BLaER1 (cell line): ENCODE results near the gene ZNF541.
"Not testable (repeated sequence)": the region's sequence is repeated elsewhere in the genome, so short reads cannot be mapped to it uniquely, and the experiment has no call there.

Experiments used
- H3K27ac ChIP-seq: shearing (Covaris generic); formaldehyde crosslinking; 2 replicates; pipeline ENCODE4 v1.8.1; 2022
- H3K27me3 ChIP-seq: shearing (Covaris generic); formaldehyde crosslinking; 2 replicates; pipeline ENCODE4 v1.8.1; 2022
- H3K36me3 ChIP-seq: shearing (Covaris generic); formaldehyde crosslinking; 2 replicates; pipeline ENCODE4 v1.8.1; 2022
- H3K4me1 ChIP-seq: shearing (Covaris generic); formaldehyde crosslinking; 2 replicates; pipeline ENCODE4 v1.8.1; 2022
- H3K4me2 ChIP-seq: shearing (Covaris generic); formaldehyde crosslinking; 2 replicates; pipeline ENCODE4 v1.8.1; 2022
- H3K4me3 ChIP-seq: shearing (Covaris generic); formaldehyde crosslinking; 2 replicates; pipeline ENCODE4 v1.8.1; 2022
- H3K9ac ChIP-seq: shearing (Covaris generic); formaldehyde crosslinking; 2 replicates; pipeline ENCODE4 v1.8.1; 2022
- H3K9me3 ChIP-seq: shearing (Covaris generic); formaldehyde crosslinking; 2 replicates; pipeline ENCODE4 v1.8.1; 2022
- H4K20me1 ChIP-seq: shearing (Covaris generic); formaldehyde crosslinking; 2 replicates; pipeline ENCODE4 v1.8.1; 2022
- Cebpa-rat ChIP-seq: shearing (Covaris generic); IDR thresholded peaks from 2 replicates; pipeline ENCODE4 v1.8.1; 2022

The ZNF541 gene

GRCh38 chr19:47598407-47599349 lies 25.7 kb upstream of the ZNF541 start:
- H3K27me3 ChIP-seq, result 0 out of 2 replicates have a peak, but pooled peaks cover 9% of the 10 kb centered on the region
- no peak for TF ChIP-seq Cebpa-rat
- peaks cover 24% of the 10 kb centered on the region for H3K4me1 ChIP-seq
- H3K4me2 ChIP-seq, result no peak overlapping the region
- H3K27ac ChIP-seq, result no peak overlapping the region
- H3K9ac ChIP-seq, result no peak overlapping the region
- no peaks in the 10 kb centered on the region for H3K9me3 ChIP-seq
- H3K36me3 ChIP-seq, result no peaks in the 10 kb centered on the region
- H4K20me1 ChIP-seq, result no peaks in the 10 kb centered on the region
- no peak overlapping the region for H3K4me3 ChIP-seq

- peaks cover 19% of the 10 kb centered on the region for H3K4me1 ChIP-seq
- H3K36me3 ChIP-seq, result no peaks in the 10 kb centered on the region
- H3K4me3 ChIP-seq, result no peak overlapping the region
- H4K20me1 ChIP-seq, result no peaks in the 10 kb centered on the region
- 0 out of 2 replicates have a peak, but pooled peaks cover 9% of the 10 kb centered on the region for H3K27me3 ChIP-seq
- H3K9me3 ChIP-seq, result no peaks in the 10 kb centered on the region
- no peak for TF ChIP-seq Cebpa-rat
- no peak overlapping the region for H3K27ac ChIP-seq
- H3K4me2 ChIP-seq, result 0 out of 2 replicates have a peak overlapping the region, but pooled peaks have one; percentile 37
- no peak overlapping the region for H3K9ac ChIP-seq
Observed at GRCh38 chr19:47595944-47596343, 23.0 kb upstream of the ZNF541 start.

DNA sequence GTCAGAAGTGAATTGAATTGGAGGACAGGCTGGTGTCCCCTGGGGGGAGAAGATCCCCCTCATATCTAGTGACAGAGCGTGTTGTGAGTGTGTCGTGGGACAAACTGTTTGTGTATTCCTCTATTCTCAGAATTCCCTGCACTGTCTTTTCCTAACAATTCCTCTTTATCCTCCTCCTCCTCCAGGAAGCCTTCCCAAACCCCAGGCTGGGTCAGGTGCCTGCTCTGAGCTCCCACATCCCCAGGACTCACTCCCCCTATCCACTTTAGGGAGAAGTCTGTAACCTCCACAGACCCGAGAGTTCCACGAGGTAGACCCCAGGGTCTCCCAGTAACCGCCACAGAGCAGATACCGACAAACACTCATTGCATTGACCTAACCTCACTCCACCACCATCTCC lies 20.9 kb upstream of the ZNF541 start:
- Histone ChIP-seq H3K4me3 (no peak overlapping the region), H4K20me1 (no peaks in the 10 kb centered on the region), H3K27ac (no peak overlapping the region), H3K4me1 (peaks cover 9% of the 10 kb centered on the region), H3K4me2 (no peak overlapping the region), H3K9ac (no peak overlapping the region), H3K9me3 (peaks cover 3% of the 10 kb centered on the region; the same call in 1 of the 2 replicates), H3K27me3 (0 out of 2 replicates have a peak, but pooled peaks cover 6% of the 10 kb centered on the region), H3K36me3 (no peaks in the 10 kb centered on the region)
- no peak for TF ChIP-seq Cebpa-rat

GRCh38 chr19:47589824-47590223 lies 16.9 kb upstream of the ZNF541 start:
- H4K20me1 ChIP-seq, result no peaks in the 10 kb centered on the region
- H3K4me3 ChIP-seq, result no peak overlapping the region
- no peak for TF ChIP-seq Cebpa-rat

DNA sequence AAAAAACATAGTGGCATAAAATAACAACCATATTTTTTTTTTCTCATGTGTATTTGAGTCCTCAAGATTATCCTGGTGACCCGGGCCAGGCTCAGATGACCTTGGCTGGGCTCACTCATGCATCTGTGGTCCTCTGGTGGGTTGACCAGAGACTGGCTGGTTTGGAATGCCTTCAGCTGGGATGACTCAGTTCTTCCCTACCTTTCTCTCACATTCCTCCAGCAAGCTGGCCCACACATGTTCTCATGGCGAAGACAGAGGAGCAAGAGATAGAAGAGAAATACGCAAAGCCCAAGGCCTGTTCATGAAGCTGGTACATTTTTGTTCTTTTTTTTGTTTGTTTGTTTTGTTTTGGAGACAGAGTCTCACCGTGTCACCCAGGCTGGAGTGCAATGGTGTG lies 14.3 kb upstream of the ZNF541 start:
- TF ChIP-seq Cebpa-rat, result no peak

More at GRCh38 chr19:47589824-47590223, 16.9 kb upstream of the ZNF541 start:
- Histone ChIP-seq H3K9me3 (peaks cover 9% of the 10 kb centered on the region; the same call in 1 of the 2 replicates), H3K9ac (no peak overlapping the region), H3K4me2 (no peak overlapping the region), H3K4me1 (no peaks in the 10 kb centered on the region), H3K36me3 (no peaks in the 10 kb centered on the region), H3K27ac (no peak overlapping the region), H3K27me3 (no peaks in the 10 kb centered on the region)

GRCh38 chr19:47583161-47583560 lies 10.2 kb upstream of the ZNF541 start:
- not testable (repeated sequence) for H3K27me3 ChIP-seq, H3K9me3 ChIP-seq, H4K20me1 ChIP-seq, H3K9ac ChIP-seq, H3K27ac ChIP-seq, H3K36me3 ChIP-seq, H3K4me3 ChIP-seq, H3K4me2 ChIP-seq
- peaks cover 17% of the 10 kb centered on the region for H3K4me1 ChIP-seq

More for the DNA sequence above, 14.3 kb upstream of the ZNF541 start:
- Histone ChIP-seq H3K9ac (no peak overlapping the region), H3K27me3 (no peaks in the 10 kb centered on the region), H3K4me3 (no peak overlapping the region), H4K20me1 (no peaks in the 10 kb centered on the region), H3K27ac (no peak overlapping the region), H3K36me3 (no peaks in the 10 kb centered on the region), H3K4me1 (peaks cover 5% of the 10 kb centered on the region; the same call in 1 of the 2 replicates), H3K9me3 (peaks cover 9% of the 10 kb centered on the region; the same call in 1 of the 2 replicates), H3K4me2 (no peak overlapping the region)

- Histone ChIP-seq H3K4me2 (no peak overlapping the region), H4K20me1 (no peaks in the 10 kb centered on the region), H3K4me1 (peaks cover 17% of the 10 kb centered on the region), H3K27ac (no peak overlapping the region), H3K9me3 (0 out of 2 replicates have a peak, but pooled peaks cover 5% of the 10 kb centered on the region), H3K27me3 (no peaks in the 10 kb centered on the region), H3K9ac (no peak overlapping the region), H3K36me3 (no peaks in the 10 kb centered on the region), H3K4me3 (no peak overlapping the region)
- TF ChIP-seq Cebpa-rat, result no peak
Observed at GRCh38 chr19:47582320-47582909, 9.5 kb upstream of the ZNF541 start.

- peak overlapping the region; percentile 55 for H3K4me2 ChIP-seq
- H4K20me1 ChIP-seq, result no peaks in the 10 kb centered on the region
- peaks cover 17% of the 10 kb centered on the region for H3K4me1 ChIP-seq
- TF ChIP-seq Cebpa-rat, result no peak
- no peak overlapping the region for H3K9ac ChIP-seq
- no peak overlapping the region for H3K4me3 ChIP-seq
- H3K27me3 ChIP-seq, result no peaks in the 10 kb centered on the region
- 0 out of 2 replicates have a peak, but pooled peaks cover 5% of the 10 kb centered on the region for H3K9me3 ChIP-seq
- no peaks in the 10 kb centered on the region for H3K36me3 ChIP-seq
- H3K27ac ChIP-seq, result no peak overlapping the region
Observed at GRCh38 chr19:47581605-47582319, 8.8 kb upstream of the ZNF541 start.

- Histone ChIP-seq H3K9me3 (no peaks in the 10 kb centered on the region), H3K9ac (no peak overlapping the region), H3K27ac (no peak overlapping the region), H4K20me1 (no peaks in the 10 kb centered on the region), H3K4me1 (peaks cover 17% of the 10 kb centered on the region), H3K36me3 (no peaks in the 10 kb centered on the region), H3K4me3 (no peak overlapping the region), H3K4me2 (no peak overlapping the region), H3K27me3 (no peaks in the 10 kb centered on the region)
- TF ChIP-seq Cebpa-rat, result no peak
Observed at GRCh38 chr19:47580397-47580796, 7.4 kb upstream of the ZNF541 start.
